ENCODE data around the gene SH2B2. TPM values are rescaled to one million over a fixed set of nuclear protein-coding genes. Genes with fewer than 3 reads are reported as not detected.

Gene SH2B2
- total and polyA plus RNA-seq, 11 donors = 0.50 to 5.7 (median 2.2) TPM

GRCh38 chr7:102244601-102245000 is 42.1 kb upstream of the SH2B2 start:
- 82 to 97% (median 93%) methylated on average over 4 of the region's 4 CpGs for whole genome bisulfite sequencing, 4 donors
- TF ChIP-seq CTCF (IDR thresholded peaks at IDR 0.05) (no peak), POLR2A (IDR thresholded peaks at IDR 0.05) (no peak)
- Histone ChIP-seq H3K36me3 (peaks cover 0 to 82% (median 55%) of the 10 kb centered on the region in 9 donors), H3K4me1 (no peaks in the 10 kb centered on the region), H3K27ac (no peak overlapping the region), H3K27me3 (no peaks in the 10 kb centered on the region), H3K4me3 (no peak overlapping the region), H3K9me3 (no peaks in the 10 kb centered on the region)
- intact Hi-C loops (cut with DNase I) = loop anchor here in 1 of 10 donors (10.0 kb wide), 1 partner anchor 640 kb away; no protein-coding TSS in a partner anchor
- ATAC-seq (no peak), DNase-seq (no peak)

GRCh38 chr7:102248081-102248455 is 38.6 kb upstream of the SH2B2 start:
- no peak overlapping the region for H3K4me3 ChIP-seq
- DNase-seq = no peak
- intact Hi-C loops (cut with DNase I) = loop anchor here in 1 of 10 donors (10.0 kb wide), 1 partner anchor 643 kb away; no protein-coding TSS in a partner anchor
- peak in 1 of 4 donors; percentile 36 for ATAC-seq
- H3K27ac ChIP-seq = no peak overlapping the region
- H3K27me3 ChIP-seq = no peaks in the 10 kb centered on the region
- peaks cover 0 to 59% (median 31%) of the 10 kb centered on the region in 9 donors for H3K36me3 ChIP-seq
- no peak for TF ChIP-seq CTCF (IDR thresholded peaks at IDR 0.05)
- no peak for TF ChIP-seq POLR2A (IDR thresholded peaks at IDR 0.05)
- H3K9me3 ChIP-seq = no peaks in the 10 kb centered on the region
- 90 to 94% (median 91%) methylated on average over 10 to 14 of the region's 14 CpGs for WGBS, 4 donors
- H3K4me1 ChIP-seq = no peaks in the 10 kb centered on the region

DNA sequence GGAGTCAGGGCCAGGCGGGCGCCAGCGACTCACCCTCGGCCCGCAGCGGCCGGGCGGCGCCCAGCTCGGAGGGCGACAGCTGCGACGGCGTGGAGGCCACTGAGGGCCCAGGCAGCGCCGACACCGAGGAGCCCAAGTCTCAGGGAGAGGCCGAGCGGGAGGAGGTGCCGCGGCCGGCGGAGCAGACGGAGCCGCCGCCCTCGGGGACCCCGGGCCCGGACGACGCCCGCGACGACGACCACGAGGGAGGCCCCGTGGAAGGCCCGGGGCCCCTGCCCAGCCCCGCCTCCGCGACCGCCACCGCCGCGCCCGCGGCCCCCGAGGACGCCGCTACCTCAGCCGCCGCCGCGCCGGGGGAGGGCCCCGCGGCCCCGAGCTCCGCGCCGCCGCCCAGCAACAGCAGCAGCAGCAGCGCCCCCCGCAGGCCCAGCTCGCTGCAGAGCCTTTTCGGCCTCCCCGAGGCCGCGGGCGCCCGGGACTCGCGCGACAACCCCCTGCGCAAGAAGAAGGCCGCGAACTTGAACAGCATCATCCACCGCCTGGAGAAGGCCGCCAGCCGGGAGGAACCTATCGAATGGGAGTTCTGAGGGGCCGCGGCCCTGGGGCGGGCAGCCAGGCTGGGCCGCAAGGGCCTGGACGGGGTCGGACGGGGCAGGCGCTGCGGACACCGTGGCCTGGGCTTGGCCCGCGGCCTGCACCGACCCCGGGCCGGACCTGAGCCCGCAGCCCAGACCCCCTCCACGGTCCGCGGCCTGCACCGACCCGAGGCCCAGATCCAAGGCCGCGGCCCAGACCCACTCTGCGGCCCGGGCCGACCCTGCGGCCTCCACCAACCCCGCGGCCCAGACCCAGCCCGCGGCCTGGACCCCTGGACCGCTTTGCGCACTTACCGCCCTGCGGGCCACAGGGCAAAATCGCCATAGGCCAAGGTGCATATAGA is 37.9 kb upstream of the SH2B2 start:
- no peaks in the 10 kb centered on the region for H3K27me3 ChIP-seq
- H3K4me3 ChIP-seq = no peak overlapping the region
- DNase-seq = no peak
- ATAC-seq = no peak
- H3K27ac ChIP-seq = no peak overlapping the region
- H3K9me3 ChIP-seq = no peaks in the 10 kb centered on the region
- intact Hi-C loops (cut with DNase I) = loop anchor here in 1 of 10 donors (10.0 kb wide), 1 partner anchor 644 kb away; no protein-coding TSS in a partner anchor
- 84 to 92% (median 89%) methylated on average over 47 to 117 of the region's 117 CpGs for WGBS, 4 donors
- no peak for TF ChIP-seq CTCF (IDR thresholded peaks at IDR 0.05)
- no peak for TF ChIP-seq POLR2A (IDR thresholded peaks at IDR 0.05)
- peaks cover 0 to 57% (median 28%) of the 10 kb centered on the region in 9 donors for H3K36me3 ChIP-seq
- H3K4me1 ChIP-seq = no peaks in the 10 kb centered on the region

Data from heart left ventricle (tissue), 16 donors.